ENCODE measurements around the gene PLAC9. TPM values are rescaled to one million over a fixed set of nuclear protein-coding genes. Genes with fewer than 3 reads are reported as not detected.
A peak's percentile ranks its signal among the peaks of the same experiment; 100 is the strongest.
"Not testable (repeated sequence)": the region's sequence is repeated elsewhere in the genome, so short reads cannot be mapped to it uniquely, and the experiment has no call there.

The PLAC9 gene
- total and polyA plus RNA-seq, 2 donors (not counting 3 experiments of a cell fraction or from before 2014, with no cell fraction given): 1.7 to 2.0 TPM

GRCh38 chr10:80133206-80133605 is 676 bp downstream of the PLAC9 start:
- peak overlapping the region in 1 of 3 experiments; percentile 58 for H3K4me3 ChIP-seq (replicated peaks in 1 of 3; ENCODE audit: insufficient read depth in 1 of 3, low read depth in 1 of 3, low read length in 3 of 3)
- peaks cover 10% of the 10 kb centered on the region for H3K4me1 ChIP-seq (ENCODE audit: control insufficient read depth, extremely low read depth, insufficient read depth, low read length)
- no peaks in the 10 kb centered on the region for H3K9me3 ChIP-seq (replicated peaks; ENCODE audit: control insufficient read depth, insufficient read depth, low read length)
- DNase-seq (ENCODE audit: low read depth, low spot score): no peak
- intact Hi-C loops (cut with micrococcal nuclease) (loop anchor here (5.0 kb wide), 1 partner anchor 76 kb away; no protein-coding TSS in a partner anchor), dilution Hi-C loops (cut with MboI; ENCODE audit: extremely low pct_ligation_motif_present, low sequenced_read_pairs) (no loop called here)
- H3K27me3 ChIP-seq (ENCODE audit: control insufficient read depth in 2 of 2, insufficient read depth in 2 of 2, low read length in 2 of 2): peaks cover 0 to 2% of the 10 kb centered on the region in 2 experiments
- POLR2A ChIA-PET: interaction anchor here (0.5 kb wide), 1 partner anchor 66 kb away, joined by 6 read pairs; no protein-coding TSS in a partner anchor
- no peak overlapping the region for H3K27ac ChIP-seq (ENCODE audit: insufficient read depth, low read depth, low read length)
- H3K4me2 ChIP-seq (ENCODE audit: insufficient read depth, low read length): peak overlapping the region; percentile 79
- BruUV-seq (replicated peaks): no TSS peak
- H3K9ac ChIP-seq (replicated peaks; ENCODE audit: extremely low read depth, insufficient read depth, low read length): no peak overlapping the region
- H2AFZ ChIP-seq (ENCODE audit: low read depth, low read length): peak overlapping the region; percentile 98
- CTCF ChIA-PET: interaction anchor here (1.0 to 4.2 kb wide), 3 partner anchors 11 to 89 kb away, joined by 3 to 17 read pairs (median 7); no protein-coding TSS in a partner anchor
- no peaks in the 10 kb centered on the region for H4K20me1 ChIP-seq (replicated peaks; ENCODE audit: control insufficient read depth, extremely low read depth, insufficient read depth, low read length)
- H3K9me1 ChIP-seq (replicated peaks; ENCODE audit: control insufficient read depth, extremely low read depth, insufficient read depth, low read length): no peaks in the 10 kb centered on the region
- no peak for TF ChIP-seq POLR2A (IDR thresholded peaks at IDR 0.05; ENCODE audit: low read depth, low read length)
- no peak for TF ChIP-seq MYC (IDR thresholded peaks at IDR 0.05; ENCODE audit: low read depth, low read length)
- TF ChIP-seq CTCF (IDR thresholded peaks at IDR 0.05; ENCODE audit: extremely low read depth in 1 of 2, insufficient read depth in 1 of 2, low read depth in 1 of 2, low read length in 2 of 2): no peak
- TF ChIP-seq JUN (IDR thresholded peaks at IDR 0.05; ENCODE audit: borderline replicate concordance, insufficient read depth, insufficient read length, low read depth): no peak
- TF ChIP-seq EZH2 (IDR thresholded peaks at IDR 0.05; ENCODE audit: borderline replicate concordance, low read depth, low read length, severe bottlenecking): no peak
- TF ChIP-seq MAX (IDR thresholded peaks at IDR 0.05; ENCODE audit: insufficient read depth, insufficient read length): no peak
- no peak for TF ChIP-seq POLR2AphosphoS5 (IDR thresholded peaks at IDR 0.05; ENCODE audit: insufficient read depth, low read depth, low read length)
- no peak for TF ChIP-seq FOS (IDR thresholded peaks at IDR 0.05; ENCODE audit: borderline replicate concordance, insufficient read depth, low read length)
- TF ChIP-seq GATA2 (IDR thresholded peaks at IDR 0.05; ENCODE audit: insufficient read depth, insufficient read length, low read depth, low read length): no peak
- H3K79me2 ChIP-seq (ENCODE audit: control insufficient read depth, insufficient read depth, low read length): no peaks in the 10 kb centered on the region
- no peak for FAIRE-seq
- H3K36me3 ChIP-seq (ENCODE audit: control insufficient read depth in 2 of 2, extremely low read depth in 1 of 2, insufficient read depth in 2 of 2, low read length in 2 of 2): no peaks in the 10 kb centered on the region

- FAIRE-seq; H3K4me3 ChIP-seq (replicated peaks in 1 of 3; ENCODE audit: insufficient read depth in 1 of 3, low read depth in 1 of 3, low read length in 3 of 3); H2AFZ ChIP-seq (ENCODE audit: low read depth, low read length); H3K9me3 ChIP-seq (replicated peaks; ENCODE audit: control insufficient read depth, insufficient read depth, low read length); H3K79me2 ChIP-seq (ENCODE audit: control insufficient read depth, insufficient read depth, low read length); H3K9ac ChIP-seq (replicated peaks; ENCODE audit: extremely low read depth, insufficient read depth, low read length); DNase-seq (ENCODE audit: low read depth, low spot score); H3K36me3 ChIP-seq (ENCODE audit: control insufficient read depth in 2 of 2, extremely low read depth in 1 of 2, insufficient read depth in 2 of 2, low read length in 2 of 2); H3K4me1 ChIP-seq (ENCODE audit: control insufficient read depth, extremely low read depth, insufficient read depth, low read length); BruUV-seq (replicated peaks); H4K20me1 ChIP-seq (replicated peaks; ENCODE audit: control insufficient read depth, extremely low read depth, insufficient read depth, low read length); H3K27ac ChIP-seq (ENCODE audit: insufficient read depth, low read depth, low read length); H3K9me1 ChIP-seq (replicated peaks; ENCODE audit: control insufficient read depth, extremely low read depth, insufficient read depth, low read length); H3K27me3 ChIP-seq (ENCODE audit: control insufficient read depth in 2 of 2, insufficient read depth in 2 of 2, low read length in 2 of 2); dilution Hi-C loops (cut with MboI; ENCODE audit: extremely low pct_ligation_motif_present, low sequenced_read_pairs); H3K4me2 ChIP-seq (ENCODE audit: insufficient read depth, low read length): not testable (repeated sequence)
- CTCF ChIA-PET: interaction anchor here (1.0 to 4.2 kb wide), 3 partner anchors 10 to 89 kb away, joined by 3 to 17 read pairs (median 7); no protein-coding TSS in a partner anchor
- POLR2A ChIA-PET: interaction anchor here (0.5 kb wide), 1 partner anchor 65 kb away, joined by 6 read pairs; no protein-coding TSS in a partner anchor
- intact Hi-C loops (cut with micrococcal nuclease): loop anchor here (5.0 kb wide), 1 partner anchor 76 kb away; no protein-coding TSS in a partner anchor
Measured at GRCh38 chr10:80133687-80134086, 1.2 kb downstream of the PLAC9 start.
